HTR-8/SVneo (cell line): ENCODE data around the gene NRL.

Source experiments
- DNase-seq: peaks from one replicate; pipeline ENCODE4 v3.0.0; 2011; ENCODE audit warnings: low spot score, mixed read lengths; ENCODE audit not compliant: insufficient read length
- FAIRE-seq: peaks from 2 replicates; lab custom pipeline; 2011; peaks lifted over from hg19 to GRCh38; lab: Jason Lieb, UNC

Gene NRL

GRCh38 chr14:24103451-24103850 lies 11.3 kb downstream of the NRL start:
- no peak for FAIRE-seq
- DNase-seq, result no peak

DNA sequence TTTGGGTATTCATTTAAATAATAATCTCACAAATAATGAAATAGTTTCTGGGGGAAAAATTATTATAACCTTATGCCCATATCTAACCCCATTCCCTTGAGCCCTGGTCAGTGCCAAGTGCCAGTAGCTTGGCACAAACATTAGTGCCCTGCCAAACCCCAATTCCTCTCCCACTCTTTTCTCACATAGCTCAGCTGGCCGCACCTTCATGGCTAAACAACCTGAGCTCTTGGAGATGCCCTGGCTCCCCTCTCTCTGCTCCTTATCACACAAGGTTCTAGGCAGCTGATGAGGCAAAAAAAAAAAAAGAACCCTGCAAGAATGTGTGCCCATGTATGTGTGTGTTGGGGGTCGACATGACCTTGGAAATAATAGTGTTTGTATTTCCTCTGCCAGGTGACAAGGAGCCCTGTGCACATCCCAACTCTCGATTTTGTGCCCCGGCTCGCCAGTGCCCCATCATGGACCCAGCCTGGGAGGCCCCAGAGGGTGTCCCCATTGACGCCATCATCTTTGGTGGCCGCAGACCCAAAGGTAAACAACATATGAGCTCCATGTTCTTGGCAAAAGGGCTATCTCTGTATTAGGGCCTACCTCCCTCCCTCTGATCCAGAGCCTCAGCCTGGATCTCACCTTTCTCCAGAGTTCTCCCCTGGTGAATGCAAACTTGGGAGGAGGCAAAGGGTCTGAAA lies 12.2 kb downstream of the NRL start:
- DNase-seq (no peak), FAIRE-seq (no peak)

GRCh38 chr14:24100982-24101494 lies 13.7 kb downstream of the NRL start:
- DNase-seq (no peak), FAIRE-seq (no peak)

DNA sequence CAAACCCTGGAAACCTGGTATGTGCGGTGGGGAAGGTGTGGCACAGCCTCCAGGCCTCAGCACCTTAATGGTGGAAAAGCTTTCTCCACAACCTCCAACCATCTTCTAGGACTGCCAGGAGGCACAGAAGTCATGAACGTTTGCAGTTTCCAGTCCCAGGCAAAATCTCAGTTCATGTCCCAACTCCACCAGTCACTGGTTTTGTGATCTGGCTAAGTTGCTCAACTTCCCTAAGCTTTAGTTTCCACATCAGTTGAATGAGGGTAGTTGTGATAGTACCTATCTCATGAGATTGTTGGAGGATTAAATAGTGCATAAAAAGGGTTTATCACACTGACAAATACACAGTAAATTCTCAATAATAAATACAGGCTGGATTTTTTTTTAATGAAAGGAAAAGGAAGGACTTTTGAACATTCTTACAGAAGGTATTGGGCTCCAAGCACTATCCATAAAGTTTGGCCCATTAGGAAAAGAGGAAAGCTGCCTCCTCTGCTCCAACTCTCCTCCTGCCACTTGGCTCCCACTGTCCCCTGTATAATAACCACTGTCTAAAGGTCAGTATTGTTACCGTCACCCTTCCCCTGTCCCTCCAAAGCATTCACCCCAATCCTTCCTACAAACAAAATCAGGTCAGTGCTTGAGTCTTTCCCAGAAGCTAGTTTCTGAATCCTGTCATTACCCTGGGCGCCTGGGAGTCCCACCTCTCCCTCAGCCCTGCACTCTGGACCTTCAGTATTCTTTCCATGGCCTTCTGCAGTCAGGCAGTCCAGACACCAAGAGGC lies 14.4 kb downstream of the NRL start:
- FAIRE-seq (no peak), DNase-seq (no peak)

- DNase-seq, result no peak
- FAIRE-seq, result no peak
Observed at GRCh38 chr14:24098927-24099813, 15.6 kb downstream of the NRL start.

DNA sequence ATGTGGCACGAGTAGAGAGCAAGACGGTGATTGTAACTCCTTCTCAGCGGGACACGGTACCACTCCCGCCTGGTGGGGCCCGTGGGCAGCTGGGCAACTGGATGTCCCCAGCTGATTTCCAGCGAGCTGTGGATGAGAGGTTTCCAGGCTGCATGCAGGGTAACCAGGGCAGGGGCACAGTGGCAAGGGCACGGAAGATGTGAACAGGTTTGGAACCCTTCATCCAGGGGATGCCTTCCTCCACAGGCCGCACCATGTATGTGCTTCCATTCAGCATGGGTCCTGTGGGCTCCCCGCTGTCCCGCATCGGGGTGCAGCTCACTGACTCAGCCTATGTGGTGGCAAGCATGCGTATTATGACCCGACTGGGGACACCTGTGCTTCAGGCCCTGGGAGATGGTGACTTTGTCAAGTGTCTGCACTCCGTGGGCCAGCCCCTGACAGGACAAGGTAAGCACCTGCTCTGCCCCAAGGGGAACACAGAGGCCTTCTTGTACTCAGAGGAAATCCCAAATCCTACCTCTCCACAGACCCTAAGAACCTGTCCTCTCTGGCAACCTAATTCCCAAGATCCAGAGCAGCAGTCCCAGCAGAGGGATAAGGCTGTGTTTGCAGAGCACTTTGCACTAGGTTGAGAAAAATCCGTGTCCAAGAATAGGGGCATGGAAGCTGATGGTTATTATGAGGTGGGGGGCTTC lies 16.4 kb downstream of the NRL start:
- FAIRE-seq (no peak), DNase-seq (no peak)

DNA sequence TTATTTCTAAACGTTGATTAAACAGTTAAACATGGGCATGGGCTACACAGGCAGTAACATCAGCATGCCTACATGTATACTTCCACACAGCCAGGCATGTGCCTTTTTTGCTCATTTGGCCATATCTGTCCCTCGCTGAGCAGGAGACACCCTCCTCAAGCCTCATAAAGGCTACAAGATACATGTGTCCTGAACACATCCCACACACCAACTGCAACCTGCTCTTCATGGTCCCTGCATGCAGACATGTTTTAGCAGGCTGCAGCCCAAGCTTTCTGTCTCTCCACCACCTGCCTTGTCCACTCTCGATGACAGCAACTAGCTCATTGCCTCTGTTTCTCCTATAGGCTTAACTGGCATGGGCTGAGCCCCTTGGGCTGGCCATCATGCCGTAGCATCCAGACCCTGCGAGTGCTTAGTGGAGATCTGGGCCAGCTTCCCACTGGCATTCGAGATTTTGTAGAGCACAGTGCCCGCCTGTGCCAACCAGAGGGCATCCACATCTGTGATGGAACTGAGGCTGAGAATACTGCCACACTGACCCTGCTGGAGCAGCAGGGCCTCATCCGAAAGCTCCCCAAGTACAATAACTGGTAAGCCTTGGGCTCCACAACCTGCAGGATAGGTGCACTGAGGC lies 18.1 kb downstream of the NRL start:
- no peak for DNase-seq
- no peak for FAIRE-seq

GRCh38 chr14:24095271-24096068 lies 19.3 kb downstream of the NRL start:
- FAIRE-seq (no peak), DNase-seq (no peak)

- no peak for DNase-seq
- no peak for FAIRE-seq
Observed at GRCh38 chr14:24094841-24095270, 19.9 kb downstream of the NRL start.

DNA sequence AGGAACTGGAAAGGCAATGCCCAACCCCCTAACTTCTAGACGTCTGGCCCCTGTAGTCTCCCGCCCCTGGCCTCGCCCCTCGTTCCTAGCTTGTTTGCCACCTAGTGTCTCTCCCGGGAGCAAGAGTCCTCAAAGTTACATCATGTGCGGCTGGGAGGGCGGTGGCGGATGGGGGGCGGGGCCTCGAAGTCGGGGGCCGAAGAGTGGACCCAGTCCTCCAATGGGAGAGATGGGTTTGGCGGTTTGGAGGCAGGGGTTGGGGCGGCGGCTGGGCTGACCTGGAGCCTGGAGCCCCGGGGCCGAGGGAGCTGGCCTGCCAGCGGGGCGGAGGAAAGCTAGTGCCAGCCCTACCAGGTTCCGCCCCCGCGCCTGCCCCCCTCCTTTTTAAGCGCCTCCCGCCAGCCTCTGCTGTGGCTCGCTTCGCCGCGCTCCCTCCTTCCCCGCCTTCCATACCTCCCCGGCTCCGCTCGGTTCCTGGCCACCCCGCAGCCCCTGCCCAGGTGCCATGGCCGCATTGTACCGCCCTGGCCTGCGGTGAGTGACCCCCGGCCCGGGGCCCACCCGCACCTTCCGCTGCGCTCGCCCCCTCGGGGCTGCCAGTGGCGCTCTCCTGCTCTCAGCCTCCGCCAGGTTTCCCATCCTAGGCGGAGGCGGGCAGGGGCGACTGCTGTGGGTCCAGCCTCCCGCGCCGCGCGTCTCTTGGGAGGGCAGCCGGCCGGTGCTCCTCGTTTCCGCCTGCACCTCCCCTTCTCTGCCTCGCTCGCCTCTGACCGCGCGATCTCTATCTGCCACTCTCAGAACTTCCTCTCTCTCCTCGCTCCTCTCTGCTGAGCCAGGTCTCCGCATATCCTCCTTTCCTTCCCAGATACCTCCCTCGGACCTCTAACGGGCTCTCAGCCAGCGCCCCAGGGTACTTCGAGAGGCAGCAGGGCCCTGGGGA lies 20.6 kb downstream of the NRL start, which contains the start of gene PCK2:
PCK2 (plus strand) TSS at position 411 of the 940 bp plus-strand sequence; CDS start at position 506, 95 bp downstream.
- DNase-seq (peak; percentile 89), FAIRE-seq (no peak)

DNA sequence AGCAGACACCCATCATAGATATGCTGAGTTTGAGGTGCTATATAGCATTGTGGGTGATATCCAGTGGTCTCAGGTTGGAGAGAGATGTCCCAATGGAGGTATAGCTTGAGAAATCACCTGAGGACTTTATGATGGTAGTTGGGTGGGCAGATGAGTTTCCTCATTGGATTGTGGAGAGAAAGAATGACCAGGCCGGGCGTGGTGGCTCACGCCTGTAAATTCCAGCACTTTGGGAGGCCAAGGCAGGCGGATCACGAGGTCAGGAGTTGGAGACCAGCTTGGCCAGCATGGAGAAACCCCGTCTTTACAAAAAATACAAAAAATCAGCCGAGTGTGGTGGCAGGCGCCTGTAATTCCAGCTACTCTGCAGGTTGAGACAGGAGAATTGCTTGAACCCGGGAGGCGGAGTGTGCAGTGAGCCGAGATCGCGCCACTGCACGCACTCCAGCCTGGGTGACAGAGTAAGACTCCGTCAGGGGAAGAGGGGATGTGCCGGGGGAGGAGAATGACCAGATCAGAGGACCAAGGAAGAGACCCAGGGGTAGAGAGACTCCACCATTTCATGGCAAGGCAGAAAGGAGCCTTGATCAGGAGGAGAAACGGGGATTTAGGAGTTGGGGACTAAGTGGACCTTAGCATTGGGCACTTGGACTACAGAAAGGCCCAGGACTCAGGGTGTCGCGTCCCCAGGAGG lies 21.4 kb downstream of the NRL start:
- DNase-seq (no peak), FAIRE-seq (no peak)

DNA sequence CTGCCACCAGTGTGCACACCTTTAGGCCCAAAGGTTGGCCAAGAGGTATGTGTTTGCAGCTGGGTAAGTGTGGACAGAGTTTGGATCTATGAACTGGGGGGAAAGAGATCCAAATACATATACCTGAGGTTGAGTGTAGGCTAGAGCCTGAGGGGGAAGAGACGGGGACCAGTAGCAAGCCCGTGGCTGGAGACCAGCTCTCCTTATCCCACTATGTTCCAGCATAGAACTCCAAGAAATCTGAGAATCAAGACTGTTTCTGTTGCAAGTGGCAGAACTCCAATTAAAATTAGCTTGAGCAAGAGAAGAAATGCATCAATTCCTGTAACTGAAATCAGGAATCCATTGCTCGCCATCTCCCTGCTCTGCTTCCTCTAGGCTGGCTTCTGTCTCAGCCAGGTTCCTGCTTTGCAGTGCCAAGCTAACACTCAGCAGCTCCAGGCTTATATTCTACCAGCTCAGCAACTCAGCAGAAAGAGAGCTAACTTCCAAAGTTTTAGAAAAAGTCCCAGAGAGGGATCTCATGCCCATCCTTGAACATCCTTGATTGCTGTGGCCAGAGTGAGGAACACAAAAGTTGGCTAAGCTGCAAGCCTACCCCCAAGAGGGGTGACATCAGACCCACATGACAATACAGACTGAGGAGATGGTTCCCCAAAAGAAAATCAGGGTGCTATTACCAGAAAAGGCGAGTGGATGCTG lies 22.1 kb downstream of the NRL start:
- DNase-seq (no peak), FAIRE-seq (no peak)

- no peak for FAIRE-seq
- DNase-seq, result no peak
Observed at GRCh38 chr14:24092110-24092504, 22.6 kb downstream of the NRL start.

- DNase-seq (no peak), FAIRE-seq (no peak)
Observed at GRCh38 chr14:24089890-24090289, 24.9 kb downstream of the NRL start.

DNA sequence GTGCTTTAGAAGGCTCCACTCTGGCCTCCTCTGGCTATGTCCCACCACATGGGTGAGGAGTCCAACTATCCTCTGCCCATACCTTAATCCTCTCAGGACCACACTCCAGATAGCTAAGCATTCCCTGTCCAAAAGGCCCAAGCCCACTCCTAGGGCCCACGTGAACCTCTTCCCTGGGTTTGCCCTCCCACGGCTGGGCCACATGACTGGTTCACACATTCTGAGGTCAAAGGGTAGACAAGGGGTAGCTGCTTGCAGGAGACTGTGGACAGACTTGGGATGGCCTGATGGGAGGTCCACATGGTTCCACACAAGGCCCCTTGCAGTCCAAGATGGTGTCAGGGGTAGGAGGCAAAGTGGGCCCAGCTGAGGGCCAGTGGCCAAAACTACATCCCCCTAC lies 26.7 kb downstream of the NRL start:
- FAIRE-seq, result no peak
- no peak for DNase-seq

GRCh38 chr14:24087004-24087403 lies 27.7 kb downstream of the NRL start:
- no peak for DNase-seq
- FAIRE-seq, result no peak
